ENCODE data around the gene PSMC4. TPM values are rescaled to one million over a fixed set of nuclear protein-coding genes. Genes with fewer than 3 reads are reported as not detected.
A peak's percentile ranks its signal among the peaks of the same experiment; 100 is the strongest.

PSMC4 gene
- total RNA-seq, 1 experiment from 2014 or later, result 325 TPM

GRCh38 chr19:39974377-39975155 lies 3.6 kb downstream of the PSMC4 start:
- no peak for DNase-seq (ENCODE audit: low spot score)
- in situ Hi-C loops (cut with HindIII; ENCODE audit: low sequenced_read_pairs), result no loop called here

DNA sequence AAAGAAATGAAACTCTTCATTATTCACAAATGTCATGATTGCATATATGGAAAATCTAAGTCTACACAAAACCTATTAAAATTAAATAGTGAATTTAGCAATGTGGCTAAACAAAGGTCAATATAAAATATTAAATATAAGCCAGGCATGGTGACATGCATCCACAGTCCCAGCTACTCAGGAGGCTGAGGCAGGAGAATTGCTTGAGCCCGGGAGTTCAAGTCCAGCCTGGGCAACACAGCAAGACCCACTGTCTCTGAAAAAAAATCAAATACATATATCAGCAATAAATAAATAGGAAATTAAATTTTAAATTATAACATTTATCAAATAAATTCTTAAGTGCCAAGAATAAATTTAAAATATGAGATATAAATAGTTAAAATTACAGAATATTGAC lies 11.9 kb downstream of the PSMC4 start:
- DNase-seq (ENCODE audit: low spot score), result no peak
- in situ Hi-C loops (cut with HindIII; ENCODE audit: low sequenced_read_pairs), result no loop called here

DNA sequence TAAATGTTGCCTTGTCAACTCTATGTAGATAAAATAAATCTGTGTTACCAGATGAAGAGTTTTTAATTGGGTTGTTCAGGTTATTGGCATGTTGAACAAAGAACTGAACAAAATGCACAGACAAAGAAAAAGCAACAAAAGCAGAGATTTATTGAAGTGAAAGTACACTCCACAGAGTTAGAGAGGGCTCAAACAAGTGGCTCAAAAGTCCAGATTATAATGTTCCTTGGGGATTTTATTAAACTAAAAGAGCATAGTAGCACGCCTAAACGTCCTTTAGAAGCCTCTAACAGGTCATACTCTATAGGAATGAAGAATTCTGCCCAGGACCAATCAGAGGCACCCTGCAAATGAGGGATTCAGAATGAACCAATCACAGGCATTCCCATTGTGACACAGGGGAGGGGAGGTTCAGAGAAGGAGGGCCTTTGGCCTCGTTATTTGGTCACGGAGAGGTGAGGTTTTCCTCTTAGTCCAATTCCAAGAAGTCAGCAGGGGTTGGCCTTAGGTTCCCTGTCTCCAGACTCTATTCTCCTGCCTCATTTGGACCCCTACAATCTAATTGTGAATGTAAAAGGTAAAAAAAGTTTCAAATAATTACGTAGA lies 12.8 kb downstream of the PSMC4 start:
- in situ Hi-C loops (cut with HindIII; ENCODE audit: low sequenced_read_pairs), result no loop called here
- DNase-seq (ENCODE audit: low spot score), result no peak

DNA sequence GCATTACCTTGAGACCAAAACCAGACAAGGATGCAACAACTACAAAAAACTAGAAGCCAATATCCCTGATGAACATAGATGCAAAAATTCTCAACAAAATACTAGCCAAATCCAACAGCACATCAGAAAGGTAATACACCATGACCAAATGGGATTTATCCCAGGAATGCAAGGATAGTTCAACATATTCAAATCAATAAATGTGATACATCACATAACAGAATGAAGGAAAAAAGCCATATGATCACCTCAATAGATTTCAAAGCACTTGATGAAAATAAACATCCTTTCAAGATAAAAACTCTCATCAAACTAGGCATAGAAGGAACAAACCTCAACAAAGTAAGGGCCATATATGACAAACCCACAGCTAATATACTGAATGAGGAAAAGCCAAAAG lies 15.7 kb downstream of the PSMC4 start:
- in situ Hi-C loops (cut with HindIII; ENCODE audit: low sequenced_read_pairs), result no loop called here
- DNase-seq (ENCODE audit: low spot score), result no peak

DNA sequence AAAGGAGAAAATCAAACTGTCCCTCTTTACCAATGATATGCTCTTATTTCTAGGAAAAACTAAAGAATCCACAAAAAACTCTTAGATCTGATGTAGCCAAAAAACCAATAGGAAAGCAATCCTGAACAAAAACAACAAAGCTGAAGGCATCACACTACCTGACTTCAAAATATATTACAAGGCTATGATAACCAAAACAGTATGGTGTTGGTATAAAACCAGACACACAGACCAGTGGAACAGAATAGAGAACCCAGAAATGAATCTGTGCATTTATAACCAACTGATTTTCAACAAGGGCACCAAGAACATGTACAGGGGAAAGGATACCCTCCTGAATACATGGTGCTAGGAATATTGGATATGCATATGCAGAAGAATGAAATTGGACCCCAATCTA lies 16.2 kb downstream of the PSMC4 start:
- DNase-seq (ENCODE audit: low spot score), result no peak
- in situ Hi-C loops (cut with HindIII; ENCODE audit: low sequenced_read_pairs), result no loop called here

DNA sequence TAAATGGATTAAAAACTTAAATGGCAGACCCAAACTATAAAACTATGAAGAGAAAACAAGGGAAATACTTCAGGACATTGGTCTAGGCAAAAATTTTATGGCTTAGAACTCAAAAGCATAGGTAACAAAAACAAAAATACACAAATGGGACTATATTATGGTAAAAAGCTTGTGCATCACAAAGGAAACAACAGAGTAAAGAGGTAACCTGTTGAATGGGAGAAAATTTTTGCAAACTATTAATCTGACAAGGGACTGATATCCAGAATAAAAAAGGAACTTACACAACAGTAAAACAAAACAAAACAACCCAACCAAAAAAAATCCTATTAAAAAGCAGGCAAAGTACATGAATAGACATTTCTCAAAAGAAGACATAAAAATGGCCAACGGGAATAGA lies 16.6 kb downstream of the PSMC4 start:
- in situ Hi-C loops (cut with HindIII; ENCODE audit: low sequenced_read_pairs), result no loop called here
- DNase-seq (ENCODE audit: low spot score), result no peak

GRCh38 chr19:39993605-39994004 lies 22.6 kb downstream of the PSMC4 start:
- in situ Hi-C loops (cut with HindIII; ENCODE audit: low sequenced_read_pairs), result no loop called here
- no peak for DNase-seq (ENCODE audit: low spot score)

GRCh38 chr19:39994361-39994760 lies 23.4 kb downstream of the PSMC4 start:
- DNase-seq (ENCODE audit: low spot score), result no peak
- in situ Hi-C loops (cut with HindIII; ENCODE audit: low sequenced_read_pairs), result no loop called here

- in situ Hi-C loops (cut with HindIII; ENCODE audit: low sequenced_read_pairs), result no loop called here
- peak; percentile 5 for DNase-seq (ENCODE audit: low spot score)
Measured at GRCh38 chr19:39995794-39996193, 24.8 kb downstream of the PSMC4 start.

DNA sequence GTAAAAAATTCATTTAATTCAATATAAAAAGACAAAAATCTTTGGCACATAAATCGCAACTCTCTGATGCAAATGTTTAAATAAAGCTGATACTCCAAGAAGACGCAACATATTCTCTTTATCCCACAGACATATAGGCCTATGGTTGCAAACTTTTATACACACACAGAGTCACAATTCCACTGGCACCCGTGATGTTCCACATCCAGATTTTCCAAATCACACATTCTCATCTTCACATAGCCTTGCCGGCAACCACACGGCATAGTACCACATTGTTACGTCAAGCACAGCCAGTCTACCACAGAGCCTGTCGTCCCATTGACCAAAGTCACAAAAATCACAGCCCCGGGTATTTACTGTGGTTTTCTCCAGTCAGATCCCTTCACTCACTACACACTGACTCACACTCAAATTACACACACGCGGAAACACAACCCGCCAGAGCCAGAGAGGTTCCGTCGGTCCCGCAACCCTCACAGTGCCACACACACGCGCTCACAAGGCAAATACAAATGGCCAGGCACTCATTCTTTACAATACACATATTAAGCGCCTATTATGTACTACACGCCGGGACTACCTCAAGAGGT lies 25.3 kb downstream of the PSMC4 start:
- in situ Hi-C loops (cut with HindIII; ENCODE audit: low sequenced_read_pairs), result no loop called here
- no peak for DNase-seq (ENCODE audit: low spot score)

DNA sequence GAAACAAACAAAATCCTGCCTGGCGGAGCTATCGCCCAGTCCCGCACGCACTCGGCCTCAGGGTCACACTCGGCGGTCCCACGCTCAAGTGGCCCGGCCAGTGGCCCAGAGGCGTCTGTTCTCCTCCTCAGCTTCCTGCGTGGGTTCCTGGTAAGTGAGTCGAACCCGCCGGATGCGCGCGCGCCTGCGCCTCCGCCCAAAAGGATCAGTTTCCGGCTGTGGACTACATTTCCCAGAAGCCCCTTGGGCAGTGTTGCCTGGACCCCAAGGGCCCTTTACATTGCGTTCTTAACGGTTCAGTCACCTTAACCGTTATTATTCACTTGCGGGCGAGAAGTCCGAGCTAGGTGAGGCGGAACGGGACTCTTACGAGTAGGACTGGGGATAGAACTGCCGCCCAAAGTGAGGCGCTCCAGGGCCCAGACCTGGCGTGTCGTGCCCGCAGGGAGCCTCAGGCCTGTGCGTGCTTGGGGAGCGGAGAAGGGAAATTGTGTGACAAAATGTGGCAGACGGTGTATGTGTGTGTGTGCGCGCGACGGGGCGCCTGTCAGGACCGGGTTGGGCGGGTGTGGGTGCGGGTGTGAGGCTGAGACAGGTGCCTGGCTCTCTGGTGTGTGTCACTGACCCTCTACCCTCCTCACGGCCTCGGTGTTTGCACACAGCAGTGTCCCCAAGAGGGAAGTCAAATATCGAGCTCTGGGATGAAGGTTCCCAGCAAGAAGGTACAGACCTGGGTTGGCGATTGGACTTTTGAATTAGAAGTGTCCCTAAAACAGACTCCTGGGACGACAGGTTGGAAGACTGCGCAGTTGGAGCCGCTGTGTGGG lies 26.1 kb downstream of the PSMC4 start, which contains the start of gene ZNF546:
ZNF546 (plus strand) TSS at position 250 of the 827 bp plus-strand sequence. CDS start 1,267 bp downstream, outside the sequence.
- in situ Hi-C loops (cut with HindIII; ENCODE audit: low sequenced_read_pairs), result no loop called here
- peak; percentile 94 for DNase-seq (ENCODE audit: low spot score)

DNA sequence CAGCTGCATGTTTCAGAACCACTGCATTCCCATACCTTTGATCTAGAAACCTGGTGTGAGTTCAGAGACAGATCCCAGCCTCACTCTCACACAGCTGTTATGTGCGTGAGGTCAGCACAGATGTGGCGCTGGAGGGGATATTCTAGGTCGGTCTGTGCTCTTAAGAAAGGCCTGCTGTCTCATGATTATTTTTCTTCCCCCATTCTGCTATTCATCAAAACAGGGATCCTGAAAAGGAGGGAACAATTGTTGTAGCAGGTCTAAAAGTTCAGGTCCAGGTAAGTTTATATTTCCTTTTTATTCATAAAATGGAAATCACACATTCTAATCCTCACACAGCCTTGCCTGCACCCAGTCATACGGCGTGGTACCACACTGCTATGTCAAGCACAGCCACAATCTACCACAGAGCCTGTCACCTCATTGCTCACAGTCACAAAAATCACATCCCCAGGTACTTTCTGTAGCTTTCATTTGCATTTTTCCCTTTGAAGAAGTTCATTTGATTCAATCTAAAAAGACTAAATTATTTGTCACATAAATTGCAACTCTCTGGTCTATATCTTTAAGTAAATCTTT lies 26.8 kb downstream of the PSMC4 start:
- in situ Hi-C loops (cut with HindIII; ENCODE audit: low sequenced_read_pairs), result no loop called here
- DNase-seq (ENCODE audit: low spot score), result no peak

DNA sequence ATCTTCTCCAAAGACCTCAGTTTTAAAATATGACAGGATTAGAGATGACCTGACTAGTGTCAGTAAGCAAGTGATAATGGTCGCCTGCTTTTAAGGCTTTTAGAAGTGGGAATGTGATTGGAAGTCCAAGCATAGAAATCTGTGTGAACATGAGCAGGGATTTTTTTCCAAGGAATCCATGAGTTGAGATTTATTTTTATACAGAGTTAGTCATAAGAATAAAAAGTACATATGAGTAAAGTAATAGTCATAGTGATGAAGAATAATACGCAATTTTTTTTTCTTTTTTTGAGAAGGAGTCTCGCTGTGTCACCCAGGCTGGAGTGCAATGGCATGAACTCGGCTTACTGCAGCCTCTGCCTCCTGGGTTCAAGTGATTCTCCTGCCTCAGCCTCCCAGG lies 27.5 kb downstream of the PSMC4 start:
- in situ Hi-C loops (cut with HindIII; ENCODE audit: low sequenced_read_pairs), result no loop called here
- no peak for DNase-seq (ENCODE audit: low spot score)

- in situ Hi-C loops (cut with HindIII; ENCODE audit: low sequenced_read_pairs), result no loop called here
- DNase-seq (ENCODE audit: low spot score), result no peak
Measured at GRCh38 chr19:40005691-40006272, 34.8 kb downstream of the PSMC4 start.

GRCh38 chr19:40006273-40006691 lies 35.3 kb downstream of the PSMC4 start:
- in situ Hi-C loops (cut with HindIII; ENCODE audit: low sequenced_read_pairs), result no loop called here
- no peak for DNase-seq (ENCODE audit: low spot score)

DNA sequence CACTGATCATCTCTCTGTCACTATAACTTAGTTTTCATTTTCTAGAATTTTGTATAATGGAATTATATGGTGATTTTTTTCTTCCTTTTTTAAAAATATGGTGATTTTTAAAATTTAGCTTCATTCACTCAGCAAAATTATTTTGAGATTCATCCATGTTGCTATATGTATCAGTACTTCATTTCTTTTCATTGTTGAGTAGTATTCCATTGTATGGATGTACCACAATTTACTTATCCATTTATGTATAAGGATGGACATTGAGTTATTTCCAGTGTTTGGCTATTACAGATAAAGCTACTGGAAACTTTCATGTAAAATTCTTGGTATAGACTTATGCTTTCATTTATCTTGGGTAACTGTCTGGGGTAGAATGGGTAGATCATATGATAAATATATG lies 38.7 kb downstream of the PSMC4 start:
- in situ Hi-C loops (cut with HindIII; ENCODE audit: low sequenced_read_pairs), result no loop called here
- no peak for DNase-seq (ENCODE audit: low spot score)

GRCh38 chr19:40013991-40014390 lies 43.0 kb downstream of the PSMC4 start:
- DNase-seq (ENCODE audit: low spot score), result no peak
- in situ Hi-C loops (cut with HindIII; ENCODE audit: low sequenced_read_pairs), result no loop called here

DNA sequence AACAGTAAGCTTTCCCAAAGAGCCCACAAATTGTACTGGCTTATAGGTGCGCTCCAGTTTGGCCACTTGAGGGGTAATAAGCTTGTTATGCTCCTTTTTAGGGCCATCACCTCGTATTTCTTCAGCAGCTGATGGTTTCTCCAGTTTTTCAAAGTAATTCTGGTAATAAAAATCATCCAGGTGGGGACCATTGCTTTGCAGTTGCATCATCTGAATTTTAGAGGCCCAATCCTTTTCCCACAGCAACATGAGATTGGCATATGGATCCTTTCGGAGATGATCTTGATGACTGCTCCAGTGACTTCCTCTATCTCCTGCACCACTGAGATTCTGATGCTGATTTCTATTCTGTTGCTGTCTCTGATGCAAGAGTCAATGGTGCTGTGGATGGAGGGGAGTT lies 53.0 kb downstream of the PSMC4 start:
- in situ Hi-C loops (cut with HindIII; ENCODE audit: low sequenced_read_pairs), result no loop called here
- DNase-seq (ENCODE audit: low spot score), result no peak

Data from G401 (cell line).